Measurements from ENCODE around the gene METTL16. TPM values are rescaled to one million over a fixed set of nuclear protein-coding genes. Genes with fewer than 3 reads are reported as not detected.
"Not testable (repeated sequence)": the region's sequence is repeated elsewhere in the genome, so short reads cannot be mapped to it uniquely, and the experiment has no call there.

The METTL16 gene
- total RNA-seq, 1 donor from 2014 or later, result 61.1 TPM

- H3K27ac Mint-ChIP-seq, result no peak overlapping the region
- DNase-seq, result no peak
- H3K4me1 Mint-ChIP-seq, result peaks cover 5% of the 10 kb centered on the region
- no peaks in the 10 kb centered on the region for H3K9me3 Mint-ChIP-seq
- peaks cover 15% of the 10 kb centered on the region for H3K36me3 Mint-ChIP-seq (ENCODE audit: low read depth)
- H3K4me3 Mint-ChIP-seq, result no peak overlapping the region
- intact Hi-C loops (cut with micrococcal nuclease), result no loop called here
- H3K27me3 Mint-ChIP-seq, result no peaks in the 10 kb centered on the region
Observed at GRCh38 chr17:2453866-2454265, 57.8 kb downstream of the METTL16 start.

GRCh38 chr17:2453325-2453724 lies 58.4 kb downstream of the METTL16 start:
- no peak overlapping the region for H3K4me3 Mint-ChIP-seq
- H3K27me3 Mint-ChIP-seq, result no peaks in the 10 kb centered on the region
- peaks cover 13% of the 10 kb centered on the region for H3K36me3 Mint-ChIP-seq (ENCODE audit: low read depth)
- intact Hi-C loops (cut with micrococcal nuclease), result no loop called here
- H3K9me3 Mint-ChIP-seq, result no peaks in the 10 kb centered on the region
- no peak overlapping the region for H3K27ac Mint-ChIP-seq
- no peak for DNase-seq
- peaks cover 5% of the 10 kb centered on the region for H3K4me1 Mint-ChIP-seq

GRCh38 chr17:2452216-2452750 lies 59.4 kb downstream of the METTL16 start:
- H3K9me3 Mint-ChIP-seq, result no peaks in the 10 kb centered on the region
- H3K27ac Mint-ChIP-seq, result no peak overlapping the region
- DNase-seq, result no peak
- peaks cover 13% of the 10 kb centered on the region for H3K36me3 Mint-ChIP-seq (ENCODE audit: low read depth)
- H3K4me3 Mint-ChIP-seq, result no peak overlapping the region
- peaks cover 5% of the 10 kb centered on the region for H3K4me1 Mint-ChIP-seq
- no peaks in the 10 kb centered on the region for H3K27me3 Mint-ChIP-seq
- intact Hi-C loops (cut with micrococcal nuclease), result no loop called here

- no peak for DNase-seq
- Mint-ChIP-seq H3K4me1 (peaks cover 5% of the 10 kb centered on the region), H3K9me3 (peaks cover 5% of the 10 kb centered on the region), H3K36me3 (ENCODE audit: low read depth) (peaks cover 13% of the 10 kb centered on the region), H3K27ac (no peak overlapping the region), H3K27me3 (no peaks in the 10 kb centered on the region), H3K4me3 (no peak overlapping the region)
- intact Hi-C loops (cut with micrococcal nuclease), result no loop called here
Observed at GRCh38 chr17:2450016-2450650, 61.6 kb downstream of the METTL16 start.

GRCh38 chr17:2449486-2449885 lies 62.2 kb downstream of the METTL16 start:
- H3K36me3 Mint-ChIP-seq (ENCODE audit: low read depth), result peaks cover 15% of the 10 kb centered on the region
- peaks cover 5% of the 10 kb centered on the region for H3K4me1 Mint-ChIP-seq
- no peak overlapping the region for H3K27ac Mint-ChIP-seq
- intact Hi-C loops (cut with micrococcal nuclease), result no loop called here
- peaks cover 5% of the 10 kb centered on the region for H3K9me3 Mint-ChIP-seq
- no peaks in the 10 kb centered on the region for H3K27me3 Mint-ChIP-seq
- no peak overlapping the region for H3K4me3 Mint-ChIP-seq
- DNase-seq, result no peak

GRCh38 chr17:2447479-2447878 lies 64.2 kb downstream of the METTL16 start:
- H3K27ac Mint-ChIP-seq; H3K27me3 Mint-ChIP-seq; H3K4me3 Mint-ChIP-seq; H3K4me1 Mint-ChIP-seq; H3K9me3 Mint-ChIP-seq; intact Hi-C loops (cut with micrococcal nuclease); DNase-seq: not testable (repeated sequence)
- peaks cover 15% of the 10 kb centered on the region for H3K36me3 Mint-ChIP-seq (ENCODE audit: low read depth)

- intact Hi-C loops (cut with micrococcal nuclease), result no loop called here
- no peak overlapping the region for H3K27ac Mint-ChIP-seq
- no peaks in the 10 kb centered on the region for H3K27me3 Mint-ChIP-seq
- DNase-seq, result no peak
- H3K4me3 Mint-ChIP-seq, result no peak overlapping the region
- peaks cover 2% of the 10 kb centered on the region for H3K4me1 Mint-ChIP-seq
- H3K9me3 Mint-ChIP-seq, result peaks cover 5% of the 10 kb centered on the region
- peaks cover 22% of the 10 kb centered on the region for H3K36me3 Mint-ChIP-seq (ENCODE audit: low read depth)
Observed at GRCh38 chr17:2445638-2446037, 66.0 kb downstream of the METTL16 start.

- Mint-ChIP-seq H3K27me3 (no peaks in the 10 kb centered on the region), H3K9me3 (peaks cover 5% of the 10 kb centered on the region), H3K4me3 (no peak overlapping the region), H3K27ac (no peak overlapping the region), H3K4me1 (peaks cover under 1% of the 10 kb centered on the region), H3K36me3 (ENCODE audit: low read depth) (peaks cover 22% of the 10 kb centered on the region)
- intact Hi-C loops (cut with micrococcal nuclease), result no loop called here
- no peak for DNase-seq
Observed at GRCh38 chr17:2444382-2444781, 67.3 kb downstream of the METTL16 start.

GRCh38 chr17:2442166-2442565 lies 69.5 kb downstream of the METTL16 start:
- no peaks in the 10 kb centered on the region for H3K27me3 Mint-ChIP-seq
- H3K4me3 Mint-ChIP-seq, result no peak overlapping the region
- H3K9me3 Mint-ChIP-seq, result peaks cover 5% of the 10 kb centered on the region
- H3K27ac Mint-ChIP-seq, result no peak overlapping the region
- H3K4me1 Mint-ChIP-seq, result peaks cover 2% of the 10 kb centered on the region
- intact Hi-C loops (cut with micrococcal nuclease), result no loop called here
- peaks cover 35% of the 10 kb centered on the region for H3K36me3 Mint-ChIP-seq (ENCODE audit: low read depth)
- no peak for DNase-seq

GRCh38 chr17:2440930-2441329 lies 70.8 kb downstream of the METTL16 start:
- H3K4me3 Mint-ChIP-seq, result no peak overlapping the region
- no peak for DNase-seq
- H3K27me3 Mint-ChIP-seq, result no peaks in the 10 kb centered on the region
- intact Hi-C loops (cut with micrococcal nuclease), result no loop called here
- H3K4me1 Mint-ChIP-seq, result peaks cover 2% of the 10 kb centered on the region
- H3K36me3 Mint-ChIP-seq (ENCODE audit: low read depth), result peaks cover 40% of the 10 kb centered on the region
- H3K9me3 Mint-ChIP-seq, result peaks cover 2% of the 10 kb centered on the region
- no peak overlapping the region for H3K27ac Mint-ChIP-seq

- H3K4me3 Mint-ChIP-seq; DNase-seq; H3K9me3 Mint-ChIP-seq; intact Hi-C loops (cut with micrococcal nuclease); H3K27me3 Mint-ChIP-seq; H3K4me1 Mint-ChIP-seq; H3K27ac Mint-ChIP-seq: not testable (repeated sequence)
- peaks cover 38% of the 10 kb centered on the region for H3K36me3 Mint-ChIP-seq (ENCODE audit: low read depth)
Observed at GRCh38 chr17:2439997-2440396, 71.7 kb downstream of the METTL16 start.

- no peak for DNase-seq
- H3K4me3 Mint-ChIP-seq, result no peak overlapping the region
- no peak overlapping the region for H3K27ac Mint-ChIP-seq
- H3K36me3 Mint-ChIP-seq (ENCODE audit: low read depth), result peaks cover 40% of the 10 kb centered on the region
- intact Hi-C loops (cut with micrococcal nuclease), result no loop called here
- peaks cover 4% of the 10 kb centered on the region for H3K4me1 Mint-ChIP-seq
- H3K27me3 Mint-ChIP-seq, result no peaks in the 10 kb centered on the region
- no peaks in the 10 kb centered on the region for H3K9me3 Mint-ChIP-seq
Observed at GRCh38 chr17:2438823-2439222, 72.9 kb downstream of the METTL16 start.

- intact Hi-C loops (cut with micrococcal nuclease), result no loop called here
- Mint-ChIP-seq H3K9me3 (no peaks in the 10 kb centered on the region), H3K4me3 (no peak overlapping the region), H3K27me3 (no peaks in the 10 kb centered on the region), H3K4me1 (peaks cover 6% of the 10 kb centered on the region), H3K27ac (no peak overlapping the region), H3K36me3 (ENCODE audit: low read depth) (peaks cover 45% of the 10 kb centered on the region)
- DNase-seq, result no peak
Observed at GRCh38 chr17:2436316-2436905, 75.3 kb downstream of the METTL16 start.

GRCh38 chr17:2435862-2436261 lies 75.8 kb downstream of the METTL16 start:
- no peaks in the 10 kb centered on the region for H3K27me3 Mint-ChIP-seq
- intact Hi-C loops (cut with micrococcal nuclease), result no loop called here
- no peaks in the 10 kb centered on the region for H3K9me3 Mint-ChIP-seq
- no peak overlapping the region for H3K27ac Mint-ChIP-seq
- no peak for DNase-seq
- no peak overlapping the region for H3K4me3 Mint-ChIP-seq
- peaks cover 6% of the 10 kb centered on the region for H3K4me1 Mint-ChIP-seq
- peaks cover 39% of the 10 kb centered on the region for H3K36me3 Mint-ChIP-seq (ENCODE audit: low read depth)

Measured in activated CD4-positive, alpha-beta T cell treated with anti-CD3 and anti-CD28 coated beads, Interleukin-2, amount 10 ng/mL, durations not matched to agents 24 days and 14 days (primary cell).